Panc1 (cell line): Measurements from ENCODE around the gene FILIP1. TPM values are rescaled to one million over a fixed set of nuclear protein-coding genes. Genes with fewer than 3 reads are reported as not detected.

ENCODE experiments used
- ATAC-seq: fragments of 200-7000 bp; cut with Tn5 transposase; 2 replicates; pipeline ENCODE4 v1.9.1; 2020; ENCODE audit warnings: mild to moderate bottlenecking, moderate library complexity
- BruUV-seq: library from RNA; stranded (reverse); fragments of 400-500 nt; replicated peaks from 2 replicates; lab custom pipeline; 2021; lab: Mats Ljungman, UMichigan
- CTCF ChIA-PET: fragments of 300-600 bp; sonication (Branson Sonifier 250); formaldehyde crosslinking; loops from one replicate; lab custom pipeline; 2022; ENCODE audit warnings: antibody characterized with exemption; lab: Charles Lee
- POLR2A ChIA-PET: fragments of 300-600 bp; sonication (Branson Sonifier 250); formaldehyde crosslinking; loops from one replicate; lab custom pipeline; 2022; ENCODE audit warnings: antibody characterized with exemption; lab: Charles Lee
- DNase-seq: peaks from one replicate; pipeline ENCODE4 v3.0.0-alpha.2; 2010; ENCODE audit warnings: low read depth, low spot score
- H3K27ac ChIP-seq: 2 replicates; pipeline ENCODE4 v1.5.1; 2011; ENCODE audit warnings: mild to moderate bottlenecking, low read length, inconsistent platforms
- H3K27me3 ChIP-seq: fragments of 200-500 bp; sonication (Bioruptor generic); 2 replicates; pipeline ENCODE4 v1.6.0; 2014; ENCODE audit warnings: low read length, inconsistent platforms; ENCODE audit not compliant: control insufficient read depth, insufficient read depth
- H3K36me3 ChIP-seq: fragments of 200-500 bp; sonication (Bioruptor generic); 2 replicates; pipeline ENCODE4 v1.5.1; 2014; ENCODE audit warnings: inconsistent platforms, mild to moderate bottlenecking, low read length, moderate library complexity; ENCODE audit not compliant: control insufficient read depth, insufficient read depth
- H3K4me1 ChIP-seq: 2 replicates; pipeline ENCODE4 v1.5.1; 2011; ENCODE audit warnings: inconsistent platforms, mild to moderate bottlenecking, low read length, moderate library complexity; ENCODE audit not compliant: control insufficient read depth, insufficient read depth
- H3K4me3 ChIP-seq, 2 experiments: 2 replicates each; pipeline ENCODE4 v1.5.1; 2011 to 2012; ENCODE audit warnings: low read depth in 2 of 2, low read length in 2 of 2, mild to moderate bottlenecking in 2 of 2, inconsistent platforms in 1 of 2, moderate library complexity in 1 of 2
- H3K9me3 ChIP-seq: fragments of 200-500 bp; sonication (Bioruptor generic); 2 replicates; pipeline ENCODE4 v1.5.1; 2014; ENCODE audit warnings: low read depth, mild to moderate bottlenecking, inconsistent platforms, low read length, moderate library complexity; ENCODE audit not compliant: control insufficient read depth, insufficient read depth
- POLR2AphosphoS5 ChIP-seq: IDR thresholded peaks from 2 replicates; pipeline ENCODE4 v1.6.1; 2012; ENCODE audit warnings: mild to moderate bottlenecking, low read depth, low read length, moderate library complexity
- SIN3A ChIP-seq: IDR thresholded peaks from 2 replicates; pipeline ENCODE4 v1.6.1; 2012; ENCODE audit warnings: low read depth, mild to moderate bottlenecking, low read length, moderate library complexity, borderline replicate concordance; ENCODE audit not compliant: insufficient read depth
- TCF7L2 ChIP-seq: IDR thresholded peaks from 2 replicates; pipeline ENCODE4 v1.6.1; 2011; ENCODE audit warnings: mild to moderate bottlenecking, low read depth, low read length, inconsistent platforms
- in situ Hi-C: cut with HindIII; loops from 2 replicates; pipeline ENCODE4 v1.10.0; 2016; ENCODE audit warnings: low sequenced_read_pairs, low pct_unique_long_range_greater_than_20kb
- intact Hi-C: fragments of 100-400 bp; cut with micrococcal nuclease; formaldehyde crosslinking; loops from one replicate; pipeline ENCODE4 v1.10.0; 2022; ENCODE audit not compliant: unreplicated experiment
- total RNA-seq: library from RNA; stranded (reverse); gene quantifications from one replicate; pipeline ENCODE4 v1.2.1, GENCODE V29; 2021; ENCODE audit not compliant: unreplicated experiment
- TF ChIP-seq, protein P1 (sequence below): fragments of 450-650 bp; IDR thresholded peaks from 2 replicates; pipeline ENCODE4 v1.5.1; 2017; ENCODE audit warnings: mild to moderate bottlenecking
- TF ChIP-seq, protein P2 (sequence below), 2 experiments: IDR thresholded peaks; 2 replicates each; pipeline ENCODE4 v1.6.1; 2011 to 2012; ENCODE audit warnings: low read depth in 2 of 2, control low read depth in 1 of 2, low read length in 1 of 2, mild to moderate bottlenecking in 1 of 2, moderate library complexity in 1 of 2; ENCODE audit not compliant: insufficient read depth in 1 of 2

Gene FILIP1
- total RNA-seq, 1 experiment from 2014 or later, result 0.26 TPM

DNA sequence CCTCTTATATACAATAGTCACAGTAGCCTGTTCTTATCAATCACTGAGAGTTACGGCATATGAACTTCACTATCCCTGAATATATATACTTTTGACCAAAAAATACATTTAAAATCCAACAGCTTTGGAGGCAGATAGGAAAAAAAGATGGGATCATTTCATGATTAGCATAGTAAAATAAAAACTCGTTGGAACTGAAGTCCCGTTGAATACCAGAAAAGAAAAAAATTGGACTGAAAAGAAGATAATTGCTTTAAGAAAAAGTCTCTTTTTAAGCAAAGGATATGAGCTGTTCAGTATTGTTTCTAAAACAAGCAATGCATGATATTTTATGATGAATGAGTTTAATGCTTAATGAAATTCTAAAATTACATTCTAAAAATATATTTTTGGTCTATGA lies 4.4 kb upstream of the FILIP1 start:
- ChIA-PET POLR2A (no interaction called here), CTCF (no interaction called here)
- peaks cover 7% of the 10 kb centered on the region; the same call in 1 of the 2 replicates for H3K4me1 ChIP-seq
- no peak for ATAC-seq
- no peak overlapping the region for H3K27ac ChIP-seq
- in situ Hi-C loops (no loop called here), intact Hi-C loops (no loop called here)
- no peaks in the 10 kb centered on the region for H3K36me3 ChIP-seq
- DNase-seq, result no peak
- BruUV-seq, result no TSS peak
- H3K4me3 ChIP-seq, result no peak overlapping the region
- TF ChIP-seq POLR2AphosphoS5 (no peak), SIN3A (no peak), TCF7L2 (no peak)
- TF ChIP-seq, protein P1, sequence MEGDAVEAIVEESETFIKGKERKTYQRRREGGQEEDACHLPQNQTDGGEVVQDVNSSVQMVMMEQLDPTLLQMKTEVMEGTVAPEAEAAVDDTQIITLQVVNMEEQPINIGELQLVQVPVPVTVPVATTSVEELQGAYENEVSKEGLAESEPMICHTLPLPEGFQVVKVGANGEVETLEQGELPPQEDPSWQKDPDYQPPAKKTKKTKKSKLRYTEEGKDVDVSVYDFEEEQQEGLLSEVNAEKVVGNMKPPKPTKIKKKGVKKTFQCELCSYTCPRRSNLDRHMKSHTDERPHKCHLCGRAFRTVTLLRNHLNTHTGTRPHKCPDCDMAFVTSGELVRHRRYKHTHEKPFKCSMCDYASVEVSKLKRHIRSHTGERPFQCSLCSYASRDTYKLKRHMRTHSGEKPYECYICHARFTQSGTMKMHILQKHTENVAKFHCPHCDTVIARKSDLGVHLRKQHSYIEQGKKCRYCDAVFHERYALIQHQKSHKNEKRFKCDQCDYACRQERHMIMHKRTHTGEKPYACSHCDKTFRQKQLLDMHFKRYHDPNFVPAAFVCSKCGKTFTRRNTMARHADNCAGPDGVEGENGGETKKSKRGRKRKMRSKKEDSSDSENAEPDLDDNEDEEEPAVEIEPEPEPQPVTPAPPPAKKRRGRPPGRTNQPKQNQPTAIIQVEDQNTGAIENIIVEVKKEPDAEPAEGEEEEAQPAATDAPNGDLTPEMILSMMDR, result no peak
- TF ChIP-seq, protein P2, sequence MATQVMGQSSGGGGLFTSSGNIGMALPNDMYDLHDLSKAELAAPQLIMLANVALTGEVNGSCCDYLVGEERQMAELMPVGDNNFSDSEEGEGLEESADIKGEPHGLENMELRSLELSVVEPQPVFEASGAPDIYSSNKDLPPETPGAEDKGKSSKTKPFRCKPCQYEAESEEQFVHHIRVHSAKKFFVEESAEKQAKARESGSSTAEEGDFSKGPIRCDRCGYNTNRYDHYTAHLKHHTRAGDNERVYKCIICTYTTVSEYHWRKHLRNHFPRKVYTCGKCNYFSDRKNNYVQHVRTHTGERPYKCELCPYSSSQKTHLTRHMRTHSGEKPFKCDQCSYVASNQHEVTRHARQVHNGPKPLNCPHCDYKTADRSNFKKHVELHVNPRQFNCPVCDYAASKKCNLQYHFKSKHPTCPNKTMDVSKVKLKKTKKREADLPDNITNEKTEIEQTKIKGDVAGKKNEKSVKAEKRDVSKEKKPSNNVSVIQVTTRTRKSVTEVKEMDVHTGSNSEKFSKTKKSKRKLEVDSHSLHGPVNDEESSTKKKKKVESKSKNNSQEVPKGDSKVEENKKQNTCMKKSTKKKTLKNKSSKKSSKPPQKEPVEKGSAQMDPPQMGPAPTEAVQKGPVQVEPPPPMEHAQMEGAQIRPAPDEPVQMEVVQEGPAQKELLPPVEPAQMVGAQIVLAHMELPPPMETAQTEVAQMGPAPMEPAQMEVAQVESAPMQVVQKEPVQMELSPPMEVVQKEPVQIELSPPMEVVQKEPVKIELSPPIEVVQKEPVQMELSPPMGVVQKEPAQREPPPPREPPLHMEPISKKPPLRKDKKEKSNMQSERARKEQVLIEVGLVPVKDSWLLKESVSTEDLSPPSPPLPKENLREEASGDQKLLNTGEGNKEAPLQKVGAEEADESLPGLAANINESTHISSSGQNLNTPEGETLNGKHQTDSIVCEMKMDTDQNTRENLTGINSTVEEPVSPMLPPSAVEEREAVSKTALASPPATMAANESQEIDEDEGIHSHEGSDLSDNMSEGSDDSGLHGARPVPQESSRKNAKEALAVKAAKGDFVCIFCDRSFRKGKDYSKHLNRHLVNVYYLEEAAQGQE (IDR thresholded peaks at IDR 0.05; ENCODE audit: insufficient read depth in 1 of 2, low read depth in 2 of 2, low read length in 1 of 2), result no peak
- peaks cover 12% of the 10 kb centered on the region for H3K27me3 ChIP-seq
- no peaks in the 10 kb centered on the region for H3K9me3 ChIP-seq

DNA sequence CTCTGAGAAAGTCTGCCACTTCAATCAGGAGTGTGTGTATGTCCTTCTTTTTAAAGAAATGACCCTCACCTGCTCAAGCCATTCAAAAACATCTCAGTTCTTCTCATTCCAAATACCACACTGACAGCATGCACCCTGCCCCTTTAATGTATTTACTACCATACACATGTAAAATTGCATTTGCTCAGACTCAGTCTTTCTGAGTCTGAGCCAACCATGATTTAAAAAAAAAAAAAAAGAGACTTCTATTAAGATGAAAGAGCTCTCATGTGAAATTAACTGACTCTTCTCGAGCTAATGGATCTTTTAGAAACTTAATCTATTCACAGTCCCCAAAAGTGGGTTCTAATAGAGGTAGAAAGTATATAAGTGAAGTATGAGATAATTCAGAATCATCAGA lies 1.4 kb upstream of the FILIP1 start:
- in situ Hi-C loops (no loop called here), intact Hi-C loops (no loop called here)
- CTCF ChIA-PET, result no interaction called here
- H3K27me3 ChIP-seq, result peaks cover 19% of the 10 kb centered on the region
- no peaks in the 10 kb centered on the region for H3K9me3 ChIP-seq
- no peak overlapping the region for H3K27ac ChIP-seq
- ATAC-seq (no peak), DNase-seq (no peak)
- TF ChIP-seq, protein P1, result no peak
- TF ChIP-seq, protein P2 (IDR thresholded peaks at IDR 0.05; ENCODE audit: insufficient read depth in 1 of 2, low read depth in 2 of 2, low read length in 1 of 2), result no peak
- TF ChIP-seq TCF7L2 (no peak), POLR2AphosphoS5 (no peak), SIN3A (no peak)
- POLR2A ChIA-PET, result interaction anchor here (0.6 kb wide), 1 partner anchor 58 kb away, joined by 3 read pairs; no protein-coding TSS in a partner anchor
- H3K4me3 ChIP-seq, result no peak overlapping the region
- no peaks in the 10 kb centered on the region for H3K36me3 ChIP-seq
- BruUV-seq, result no TSS peak
- H3K4me1 ChIP-seq, result peaks cover 7% of the 10 kb centered on the region; the same call in 1 of the 2 replicates
